ENCODE measurements around the gene IGSF10.

DNA sequence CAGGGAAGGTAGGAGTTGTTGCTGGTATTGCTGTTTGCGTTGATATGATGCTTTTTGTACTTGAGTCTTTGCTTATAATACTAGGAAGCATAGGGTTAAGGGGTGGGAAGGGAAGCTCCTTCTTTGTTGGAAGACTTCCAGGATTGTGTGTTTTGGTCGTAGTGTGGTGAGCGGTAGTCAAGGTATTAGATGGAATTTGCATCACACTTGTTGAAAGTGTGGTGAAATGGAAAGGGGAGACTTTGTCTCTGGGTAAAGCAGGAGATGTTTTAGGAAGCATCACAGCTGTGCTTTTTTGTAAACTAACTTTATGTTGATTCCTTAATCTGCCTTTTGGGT is 14.9 kb downstream of the IGSF10 start:
- TF ChIP-seq, protein P1, sequence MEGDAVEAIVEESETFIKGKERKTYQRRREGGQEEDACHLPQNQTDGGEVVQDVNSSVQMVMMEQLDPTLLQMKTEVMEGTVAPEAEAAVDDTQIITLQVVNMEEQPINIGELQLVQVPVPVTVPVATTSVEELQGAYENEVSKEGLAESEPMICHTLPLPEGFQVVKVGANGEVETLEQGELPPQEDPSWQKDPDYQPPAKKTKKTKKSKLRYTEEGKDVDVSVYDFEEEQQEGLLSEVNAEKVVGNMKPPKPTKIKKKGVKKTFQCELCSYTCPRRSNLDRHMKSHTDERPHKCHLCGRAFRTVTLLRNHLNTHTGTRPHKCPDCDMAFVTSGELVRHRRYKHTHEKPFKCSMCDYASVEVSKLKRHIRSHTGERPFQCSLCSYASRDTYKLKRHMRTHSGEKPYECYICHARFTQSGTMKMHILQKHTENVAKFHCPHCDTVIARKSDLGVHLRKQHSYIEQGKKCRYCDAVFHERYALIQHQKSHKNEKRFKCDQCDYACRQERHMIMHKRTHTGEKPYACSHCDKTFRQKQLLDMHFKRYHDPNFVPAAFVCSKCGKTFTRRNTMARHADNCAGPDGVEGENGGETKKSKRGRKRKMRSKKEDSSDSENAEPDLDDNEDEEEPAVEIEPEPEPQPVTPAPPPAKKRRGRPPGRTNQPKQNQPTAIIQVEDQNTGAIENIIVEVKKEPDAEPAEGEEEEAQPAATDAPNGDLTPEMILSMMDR (IDR thresholded peaks at IDR 0.05 in 4 of 5, conservative IDR thresholded peaks at IDR 0.05 in 1 of 5): no peak
- no peak for TF ChIP-seq POLR2A (IDR thresholded peaks at IDR 0.05)
